ENCODE measurements around the gene SLC22A15.

Gene SLC22A15

DNA sequence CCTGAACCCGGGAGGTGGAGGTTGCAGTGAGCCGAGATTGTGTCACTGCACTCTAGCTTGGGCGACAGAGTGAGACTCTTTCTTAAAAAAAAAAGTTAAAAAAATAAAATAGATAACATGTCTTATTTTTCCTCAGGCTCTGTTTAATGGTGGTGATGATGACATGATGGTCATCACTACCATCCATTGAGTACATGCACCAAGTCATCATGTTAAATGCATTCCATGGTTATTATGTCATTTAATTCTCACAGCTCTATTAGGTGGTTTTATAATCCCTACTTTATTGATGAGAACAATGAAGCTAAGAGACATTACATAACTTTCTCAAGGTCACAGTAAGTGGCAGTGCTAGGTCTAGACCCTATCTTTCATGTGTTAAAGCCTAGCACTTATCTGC, 100.5 kb downstream of the SLC22A15 start:
- H3K4me3 Mint-ChIP-seq: no peak overlapping the region
- H3K36me3 Mint-ChIP-seq (ENCODE audit: low read depth): no peaks in the 10 kb centered on the region
- H3K27me3 Mint-ChIP-seq (ENCODE audit: low read depth): no peaks in the 10 kb centered on the region
- TF ChIP-seq, protein P1, sequence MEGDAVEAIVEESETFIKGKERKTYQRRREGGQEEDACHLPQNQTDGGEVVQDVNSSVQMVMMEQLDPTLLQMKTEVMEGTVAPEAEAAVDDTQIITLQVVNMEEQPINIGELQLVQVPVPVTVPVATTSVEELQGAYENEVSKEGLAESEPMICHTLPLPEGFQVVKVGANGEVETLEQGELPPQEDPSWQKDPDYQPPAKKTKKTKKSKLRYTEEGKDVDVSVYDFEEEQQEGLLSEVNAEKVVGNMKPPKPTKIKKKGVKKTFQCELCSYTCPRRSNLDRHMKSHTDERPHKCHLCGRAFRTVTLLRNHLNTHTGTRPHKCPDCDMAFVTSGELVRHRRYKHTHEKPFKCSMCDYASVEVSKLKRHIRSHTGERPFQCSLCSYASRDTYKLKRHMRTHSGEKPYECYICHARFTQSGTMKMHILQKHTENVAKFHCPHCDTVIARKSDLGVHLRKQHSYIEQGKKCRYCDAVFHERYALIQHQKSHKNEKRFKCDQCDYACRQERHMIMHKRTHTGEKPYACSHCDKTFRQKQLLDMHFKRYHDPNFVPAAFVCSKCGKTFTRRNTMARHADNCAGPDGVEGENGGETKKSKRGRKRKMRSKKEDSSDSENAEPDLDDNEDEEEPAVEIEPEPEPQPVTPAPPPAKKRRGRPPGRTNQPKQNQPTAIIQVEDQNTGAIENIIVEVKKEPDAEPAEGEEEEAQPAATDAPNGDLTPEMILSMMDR (IDR thresholded peaks at IDR 0.05; ENCODE audit: unreplicated experiment in 3 of 3): no peak
- H3K9me3 Mint-ChIP-seq: no peaks in the 10 kb centered on the region
- H3K27ac Mint-ChIP-seq: no peak overlapping the region
- H3K4me1 Mint-ChIP-seq: no peaks in the 10 kb centered on the region

DNA sequence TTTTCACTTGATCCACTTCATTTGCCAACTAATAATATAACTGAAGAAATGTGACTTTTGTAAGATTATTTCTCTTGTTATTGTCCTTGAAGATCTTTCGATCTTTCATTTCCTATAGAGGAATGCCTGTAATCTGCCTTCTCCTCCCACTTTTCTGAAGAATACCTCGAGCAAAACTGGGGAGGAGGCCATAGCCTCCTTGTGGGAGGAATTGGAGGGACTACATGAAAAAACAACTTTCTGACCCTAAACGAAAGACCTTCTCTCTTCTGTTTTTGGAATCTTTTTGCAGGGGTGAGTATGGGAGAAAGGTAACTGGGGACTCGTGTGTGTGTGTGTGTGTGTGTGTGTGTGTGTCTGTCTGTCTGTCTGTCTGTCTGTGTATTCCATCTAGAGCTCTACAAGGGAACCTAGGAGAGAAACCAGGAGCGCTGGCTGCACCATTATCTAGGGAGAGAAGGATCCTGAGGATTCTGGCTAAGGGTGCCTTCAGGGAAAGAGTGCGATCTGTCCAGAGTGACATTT, 102.4 kb downstream of the SLC22A15 start:
- no peaks in the 10 kb centered on the region for H3K9me3 Mint-ChIP-seq
- no peak overlapping the region for H3K4me3 Mint-ChIP-seq
- no peaks in the 10 kb centered on the region for H3K4me1 Mint-ChIP-seq
- no peaks in the 10 kb centered on the region for H3K27me3 Mint-ChIP-seq (ENCODE audit: low read depth)
- TF ChIP-seq, protein P1 (IDR thresholded peaks at IDR 0.05; ENCODE audit: unreplicated experiment in 3 of 3): no peak
- no peaks in the 10 kb centered on the region for H3K36me3 Mint-ChIP-seq (ENCODE audit: low read depth)
- H3K27ac Mint-ChIP-seq: no peak overlapping the region

DNA sequence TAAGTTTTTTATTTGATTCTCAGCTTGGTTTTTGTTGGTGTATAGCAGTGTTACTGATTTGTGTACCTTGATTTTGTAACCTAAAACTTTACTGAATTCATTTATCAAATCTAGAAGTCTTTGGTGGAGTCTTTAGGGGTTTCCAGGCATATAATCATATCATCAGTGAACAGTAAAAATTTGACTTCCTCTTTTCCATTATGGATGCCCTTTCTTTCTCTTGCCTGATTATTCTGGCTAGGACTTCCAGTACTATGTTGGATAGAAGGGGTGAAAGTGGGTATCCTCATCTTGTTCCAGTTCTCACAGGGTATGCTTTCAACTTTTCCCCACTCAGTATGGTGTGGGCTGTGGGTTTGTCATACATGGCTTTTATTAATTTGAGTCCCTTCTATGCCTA, 111.3 kb downstream of the SLC22A15 start:
- H3K27me3 Mint-ChIP-seq (ENCODE audit: low read depth): peaks cover 4% of the 10 kb centered on the region
- H3K9me3 Mint-ChIP-seq: peaks cover 39% of the 10 kb centered on the region

DNA sequence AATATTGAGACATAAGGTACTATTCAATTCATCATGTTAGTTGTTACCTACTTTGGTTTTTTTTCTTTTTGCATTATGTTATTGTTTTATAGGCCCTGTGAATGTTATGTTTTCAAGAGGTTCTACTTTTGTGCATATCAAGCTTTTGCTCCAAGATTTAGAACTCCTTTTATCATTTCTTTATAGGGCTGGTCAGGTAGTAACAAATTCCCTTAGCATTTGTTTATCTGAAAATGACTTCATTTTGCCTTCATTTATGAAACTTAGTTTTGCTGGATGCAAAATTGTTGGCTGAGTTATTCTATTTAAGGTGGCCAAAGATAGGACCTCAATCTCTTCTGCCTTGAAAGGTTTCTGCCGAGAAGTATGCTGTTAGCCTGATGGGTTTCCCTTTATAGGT, 113.6 kb downstream of the SLC22A15 start:
- Mint-ChIP-seq H3K9me3 (peaks cover 53% of the 10 kb centered on the region), H3K27me3 (ENCODE audit: low read depth) (peaks cover 4% of the 10 kb centered on the region), H3K27ac (no peak overlapping the region), H3K4me1 (no peaks in the 10 kb centered on the region), H3K36me3 (ENCODE audit: low read depth) (peaks cover 7% of the 10 kb centered on the region), H3K4me3 (no peak overlapping the region)
- TF ChIP-seq, protein P1 (IDR thresholded peaks at IDR 0.05; ENCODE audit: unreplicated experiment in 3 of 3): no peak

More for the DNA sequence above, 111.3 kb downstream of the SLC22A15 start:
- H3K4me1 Mint-ChIP-seq: no peaks in the 10 kb centered on the region
- H3K27ac Mint-ChIP-seq: no peak overlapping the region
- H3K36me3 Mint-ChIP-seq (ENCODE audit: low read depth): peaks cover 7% of the 10 kb centered on the region
- no peak overlapping the region for H3K4me3 Mint-ChIP-seq
- TF ChIP-seq, protein P1 (IDR thresholded peaks at IDR 0.05; ENCODE audit: unreplicated experiment in 3 of 3): no peak

DNA sequence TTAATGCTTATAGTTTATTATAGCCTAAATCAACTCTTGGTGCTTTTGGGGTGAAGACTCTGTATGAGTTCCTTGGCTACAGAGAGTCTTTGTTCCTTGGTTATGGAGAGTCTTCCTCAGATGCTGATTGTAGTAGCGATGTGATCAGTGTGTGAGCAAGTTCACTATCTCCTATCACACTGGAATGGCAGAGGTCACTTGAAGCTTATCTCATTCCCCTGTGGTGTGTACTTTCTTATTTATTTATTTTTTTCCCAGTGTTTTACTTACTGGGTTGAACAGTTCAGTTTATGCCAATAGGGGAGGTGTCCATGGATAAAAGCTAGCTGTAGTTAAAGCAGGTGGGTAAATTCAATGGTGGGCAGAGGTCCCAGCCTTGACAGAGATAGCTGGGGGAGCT, 114.8 kb downstream of the SLC22A15 start:
- Mint-ChIP-seq H3K4me1 (no peaks in the 10 kb centered on the region), H3K9me3 (peaks cover 56% of the 10 kb centered on the region), H3K27ac (no peak overlapping the region), H3K27me3 (ENCODE audit: low read depth) (peaks cover 4% of the 10 kb centered on the region), H3K36me3 (ENCODE audit: low read depth) (peaks cover 7% of the 10 kb centered on the region), H3K4me3 (no peak overlapping the region)
- TF ChIP-seq, protein P1 (IDR thresholded peaks at IDR 0.05; ENCODE audit: unreplicated experiment in 3 of 3): no peak

DNA sequence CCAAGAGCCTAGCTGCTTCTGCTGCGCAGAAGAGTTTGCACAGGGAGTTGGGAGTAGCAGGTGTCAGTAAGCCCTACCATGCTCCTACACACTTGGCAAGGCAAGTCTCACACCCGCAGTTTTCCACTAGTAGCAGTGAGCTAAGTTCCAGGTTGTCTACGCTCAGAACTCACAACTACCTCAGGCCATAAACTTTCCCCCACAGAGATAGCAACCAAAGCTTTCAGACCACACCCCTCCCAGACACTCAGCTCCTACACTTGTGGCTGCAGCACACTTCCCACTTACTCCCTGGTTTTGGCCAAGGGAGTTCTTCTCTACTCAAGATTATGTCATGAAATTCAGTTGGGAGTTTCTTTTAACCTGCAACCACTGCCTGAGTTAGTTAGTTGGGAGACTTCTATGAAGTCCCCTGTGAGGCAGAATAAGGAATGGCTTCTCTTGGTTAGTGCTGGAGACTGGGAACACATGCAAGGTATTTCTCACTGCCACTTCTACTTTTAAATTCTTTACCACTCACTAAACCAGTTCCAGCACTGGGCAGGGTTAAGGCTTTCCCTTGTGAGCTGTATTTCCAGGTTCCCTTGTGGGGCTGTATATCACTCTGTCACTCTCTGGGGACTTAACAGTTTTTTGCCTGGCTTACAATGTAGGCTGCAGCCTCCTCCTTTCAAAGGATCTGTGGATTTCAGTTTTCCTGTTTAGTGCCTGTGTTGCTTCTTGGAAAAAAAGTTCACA, 116.6 kb downstream of the SLC22A15 start:
- TF ChIP-seq, protein P1 (IDR thresholded peaks at IDR 0.05; ENCODE audit: unreplicated experiment in 3 of 3): no peak
- Mint-ChIP-seq H3K4me3 (no peak overlapping the region), H3K36me3 (ENCODE audit: low read depth) (peaks cover 11% of the 10 kb centered on the region), H3K27ac (no peak overlapping the region), H3K27me3 (ENCODE audit: low read depth) (peaks cover 4% of the 10 kb centered on the region), H3K4me1 (no peaks in the 10 kb centered on the region), H3K9me3 (peaks cover 52% of the 10 kb centered on the region)
